GM12872 (cell line): Measurements from ENCODE around the gene FFAR3.

Experiments
- TF ChIP-seq, protein P1 (sequence below): IDR thresholded peaks from 3 replicates; pipeline ENCODE4 v1.5.1; 2011; ENCODE audit warnings: low read depth, mild to moderate bottlenecking, low read length, moderate library complexity; ENCODE audit not compliant: insufficient read depth

Gene FFAR3

DNA sequence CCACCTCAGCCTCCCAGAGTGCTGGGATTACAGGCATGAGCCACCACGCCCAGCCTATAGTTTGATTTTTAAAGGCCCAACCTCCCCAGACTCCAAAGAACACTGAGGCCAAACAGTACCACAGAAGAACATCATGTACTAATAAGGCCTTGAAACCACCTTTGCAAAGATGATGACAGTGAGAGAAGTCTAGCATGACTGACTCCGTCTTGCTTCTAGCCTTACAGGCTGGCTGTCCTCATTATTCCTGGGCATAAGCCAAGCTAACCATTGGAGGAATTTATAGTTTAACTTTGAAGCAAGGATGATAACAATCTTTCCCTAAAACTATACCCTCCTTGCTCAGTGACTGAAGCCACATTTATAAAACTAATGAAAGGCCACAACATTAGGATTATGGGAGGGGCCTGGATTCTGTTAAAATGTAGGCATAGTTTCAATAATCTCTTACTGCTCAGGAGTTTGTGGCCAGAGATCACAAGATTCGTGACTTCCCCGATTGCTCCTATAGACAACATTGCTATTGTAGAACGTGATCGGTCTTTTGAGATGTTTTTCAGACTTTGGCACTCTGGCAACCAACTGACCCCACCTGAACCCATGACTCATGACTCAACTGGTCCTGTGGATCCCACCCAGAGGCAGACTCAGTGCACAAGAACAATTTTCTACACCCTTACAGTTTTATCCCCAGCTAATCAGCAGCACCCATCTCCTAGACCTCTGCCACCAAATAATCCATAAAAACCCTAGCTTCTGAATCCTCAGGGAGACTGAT is 30.2 kb downstream of the FFAR3 start:
- TF ChIP-seq, protein P1, sequence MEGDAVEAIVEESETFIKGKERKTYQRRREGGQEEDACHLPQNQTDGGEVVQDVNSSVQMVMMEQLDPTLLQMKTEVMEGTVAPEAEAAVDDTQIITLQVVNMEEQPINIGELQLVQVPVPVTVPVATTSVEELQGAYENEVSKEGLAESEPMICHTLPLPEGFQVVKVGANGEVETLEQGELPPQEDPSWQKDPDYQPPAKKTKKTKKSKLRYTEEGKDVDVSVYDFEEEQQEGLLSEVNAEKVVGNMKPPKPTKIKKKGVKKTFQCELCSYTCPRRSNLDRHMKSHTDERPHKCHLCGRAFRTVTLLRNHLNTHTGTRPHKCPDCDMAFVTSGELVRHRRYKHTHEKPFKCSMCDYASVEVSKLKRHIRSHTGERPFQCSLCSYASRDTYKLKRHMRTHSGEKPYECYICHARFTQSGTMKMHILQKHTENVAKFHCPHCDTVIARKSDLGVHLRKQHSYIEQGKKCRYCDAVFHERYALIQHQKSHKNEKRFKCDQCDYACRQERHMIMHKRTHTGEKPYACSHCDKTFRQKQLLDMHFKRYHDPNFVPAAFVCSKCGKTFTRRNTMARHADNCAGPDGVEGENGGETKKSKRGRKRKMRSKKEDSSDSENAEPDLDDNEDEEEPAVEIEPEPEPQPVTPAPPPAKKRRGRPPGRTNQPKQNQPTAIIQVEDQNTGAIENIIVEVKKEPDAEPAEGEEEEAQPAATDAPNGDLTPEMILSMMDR = no peak

DNA sequence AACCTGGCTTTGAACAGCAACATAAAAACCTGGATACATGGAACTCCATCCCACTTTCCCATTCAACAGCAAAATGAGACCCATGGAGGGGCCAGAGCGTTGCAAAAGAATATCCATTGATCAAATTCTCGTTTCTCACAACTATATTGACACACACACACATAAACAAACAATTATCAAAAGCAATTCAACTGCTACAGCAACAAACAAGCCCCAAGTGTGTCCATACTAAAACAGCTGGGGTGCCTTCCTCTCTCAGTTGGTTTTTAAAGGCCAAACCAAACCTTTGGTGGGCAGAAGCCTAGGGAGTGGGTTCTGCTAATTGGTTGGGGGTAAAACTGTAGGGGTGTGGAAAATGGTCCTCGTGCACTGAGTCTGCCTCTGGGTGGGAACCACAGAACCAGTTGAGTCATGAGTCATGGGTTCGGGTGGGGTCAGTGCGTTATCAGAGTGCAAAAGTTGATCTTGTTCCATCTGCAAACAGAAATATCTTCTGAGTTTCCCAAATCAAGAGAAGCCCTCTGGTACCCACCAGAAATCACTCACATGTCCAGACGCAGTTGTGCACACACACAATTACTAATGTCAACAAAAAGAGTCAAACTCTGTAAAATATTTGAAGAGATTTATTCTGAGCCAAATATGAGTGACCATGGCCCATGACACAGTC is 31.1 kb downstream of the FFAR3 start:
- TF ChIP-seq, protein P1 = no peak

DNA sequence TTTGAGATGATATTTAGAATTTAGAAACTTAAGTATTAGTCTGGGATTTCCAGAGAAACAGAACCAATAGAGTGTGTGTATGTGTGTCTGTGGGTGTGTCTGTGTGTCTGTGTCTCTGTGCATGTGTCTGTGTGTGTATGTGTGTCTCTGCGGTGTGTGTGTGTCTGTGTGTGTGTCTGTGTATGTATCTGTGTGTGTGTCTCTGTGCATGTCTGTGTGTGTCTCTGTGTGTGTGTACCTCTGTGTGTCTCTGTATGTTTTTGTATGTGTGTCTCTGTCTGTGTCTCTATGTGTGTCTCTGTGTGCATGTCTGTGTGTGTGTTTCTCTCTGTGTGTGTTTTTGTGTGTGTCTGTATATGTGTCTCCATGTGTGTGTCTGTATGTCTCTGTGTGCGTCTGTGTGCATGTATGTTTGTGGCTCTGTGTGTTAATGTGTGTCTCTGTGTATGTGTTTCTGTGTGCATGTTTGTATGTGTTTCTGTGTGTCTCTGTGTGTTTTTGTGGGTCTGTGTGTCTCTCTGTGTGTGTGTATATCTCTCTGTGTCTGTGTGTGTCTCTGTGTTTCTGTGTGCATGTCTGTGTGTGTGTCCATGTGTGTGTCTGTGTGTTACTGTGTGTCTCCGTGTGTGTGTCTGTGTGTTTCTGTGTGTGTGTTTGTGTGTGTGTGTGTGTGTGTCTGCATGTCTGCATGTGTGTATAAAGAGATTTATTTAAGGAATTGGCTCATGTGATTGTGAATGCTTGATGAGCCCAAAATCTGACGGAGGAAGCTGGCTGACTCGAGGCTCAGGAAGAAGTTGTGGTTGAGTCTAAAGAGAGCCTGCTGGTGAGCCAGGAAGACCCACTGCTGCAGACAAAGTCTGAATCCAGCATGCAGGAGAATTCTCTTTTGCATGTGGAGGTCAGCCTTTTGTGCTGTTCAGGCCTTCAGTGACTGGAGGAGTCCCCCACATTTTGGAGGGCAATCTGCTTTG is 34.8 kb downstream of the FFAR3 start:
- TF ChIP-seq, protein P1 = no peak

DNA sequence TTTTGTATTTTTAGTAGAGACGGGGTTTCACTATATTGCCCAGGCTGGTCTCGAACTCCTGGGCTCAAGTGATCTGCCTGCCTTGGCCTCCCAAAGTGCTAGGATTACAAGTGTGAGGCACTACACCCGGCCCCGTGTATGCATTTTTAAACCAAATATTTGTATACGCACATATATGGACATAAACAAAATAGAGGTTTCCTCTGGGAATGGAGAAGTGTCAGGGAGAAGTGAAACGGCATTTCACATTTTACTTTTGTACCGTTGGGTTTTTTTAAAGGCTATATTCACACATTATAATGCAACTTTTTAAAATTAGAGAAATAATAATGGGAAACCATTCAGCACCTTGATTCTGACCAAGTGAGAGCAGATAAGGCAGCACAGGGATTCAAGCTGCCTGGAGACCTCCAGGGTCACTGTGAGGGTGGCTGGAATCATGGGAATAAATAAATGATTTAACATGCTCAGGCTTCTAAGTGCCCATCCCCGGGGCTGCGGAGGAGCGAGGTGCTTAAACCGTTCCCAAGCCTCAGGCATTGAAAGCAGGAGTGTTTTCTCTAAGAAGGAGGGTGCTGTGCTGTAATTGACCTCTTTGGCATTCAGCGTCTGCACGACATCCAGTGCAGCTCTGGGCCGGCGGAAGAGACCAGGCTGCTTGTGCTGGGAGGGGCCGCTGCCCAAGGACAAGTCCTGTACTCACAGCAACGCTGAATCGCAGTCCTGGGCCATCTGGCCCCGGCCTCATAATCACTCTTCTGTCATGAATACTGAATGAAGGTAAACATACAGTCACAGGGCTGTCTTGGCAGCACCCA is 37.3 kb downstream of the FFAR3 start:
- TF ChIP-seq, protein P1 = no peak

DNA sequence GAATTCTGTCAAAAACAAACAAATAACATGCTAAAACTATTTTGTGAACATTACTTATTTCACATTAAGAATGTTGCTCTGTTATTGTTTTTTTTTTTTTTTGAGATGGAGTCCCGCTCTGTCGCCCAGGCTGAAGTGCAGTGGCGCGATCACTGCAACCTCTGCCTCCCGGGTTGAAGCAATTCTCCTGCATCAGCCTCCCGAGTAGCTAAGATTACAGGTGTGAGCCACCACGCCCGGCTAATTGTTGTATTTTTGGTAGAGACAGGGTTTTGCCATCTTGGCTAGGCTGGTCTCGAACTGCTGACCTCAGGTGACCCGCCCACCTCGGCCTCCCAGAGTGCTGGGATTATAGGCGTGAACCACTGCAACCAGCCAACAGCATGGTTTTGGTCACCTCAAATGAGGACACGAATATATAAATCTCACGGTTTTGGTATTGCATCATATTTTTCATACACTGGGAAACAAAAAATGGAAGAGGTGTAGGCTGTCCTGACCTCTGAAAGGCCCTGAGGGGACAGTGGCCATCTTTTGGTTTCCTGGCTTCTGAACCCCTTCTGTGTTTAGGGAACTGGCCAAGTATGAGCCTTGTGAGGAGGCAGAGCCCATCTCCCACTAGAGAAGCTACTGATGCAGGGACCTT is 38.1 kb downstream of the FFAR3 start:
- TF ChIP-seq, protein P1 = no peak

DNA sequence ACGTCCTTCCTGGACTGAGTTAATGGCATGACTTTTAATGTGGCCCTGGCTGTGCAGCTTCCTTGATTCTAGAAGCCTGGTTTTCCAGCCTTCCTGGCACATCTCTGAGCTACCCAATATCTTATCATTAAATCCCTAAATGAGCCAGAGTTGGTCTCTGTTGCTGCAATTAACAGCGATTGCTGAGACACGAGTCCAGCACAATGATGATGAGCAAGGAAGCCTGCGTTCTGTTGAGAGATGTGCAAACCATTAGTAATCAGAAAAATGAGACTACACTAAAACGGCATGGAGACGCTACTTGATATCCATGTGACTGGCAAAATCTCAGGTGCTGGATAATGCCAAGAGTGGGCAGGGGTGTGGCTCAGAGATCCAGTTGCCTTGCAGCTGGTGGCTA is 38.8 kb downstream of the FFAR3 start:
- TF ChIP-seq, protein P1 = no peak
